Glutamatergic neuron (in vitro differentiated cells): Measurements from ENCODE around the gene GSTM2. TPM values are rescaled to one million over a fixed set of nuclear protein-coding genes. Genes with fewer than 3 reads are reported as not detected.

Experiments used
- DNase-seq: peaks from one replicate; pipeline ENCODE4 v3.0.0; 2022
- H3K27ac Mint-ChIP-seq: one replicate; pipeline ENCODE4 v1.8.0; 2020; ENCODE audit warnings: mild to moderate bottlenecking, mixed read lengths, inconsistent platforms; ENCODE audit not compliant: unreplicated experiment
- H3K27me3 Mint-ChIP-seq: one replicate; pipeline ENCODE4 v1.8.0; 2020; ENCODE audit warnings: mild to moderate bottlenecking, moderate library complexity, mixed read lengths, inconsistent platforms; ENCODE audit not compliant: unreplicated experiment
- H3K36me3 Mint-ChIP-seq: one replicate; pipeline ENCODE4 v1.8.0; 2020; ENCODE audit warnings: mild to moderate bottlenecking, mixed read lengths, inconsistent platforms; ENCODE audit not compliant: unreplicated experiment
- H3K4me1 Mint-ChIP-seq: one replicate; pipeline ENCODE4 v1.8.0; 2020; ENCODE audit warnings: mild to moderate bottlenecking, low read depth, mixed read lengths, inconsistent platforms; ENCODE audit not compliant: unreplicated experiment
- H3K4me3 Mint-ChIP-seq: one replicate; pipeline ENCODE4 v1.8.0; 2020; ENCODE audit warnings: mild to moderate bottlenecking, mixed read lengths, inconsistent platforms; ENCODE audit not compliant: unreplicated experiment
- H3K9me3 Mint-ChIP-seq: one replicate; pipeline ENCODE4 v1.8.0; 2020; ENCODE audit warnings: mild to moderate bottlenecking, moderate library complexity, mixed read lengths, inconsistent platforms; ENCODE audit not compliant: unreplicated experiment
- total RNA-seq: library from RNA; stranded (reverse); fragmentation: NEBNext Ultra II Directional; extraction: Animal tissue kit (Norgen Biotek cat#: 25700); gene quantifications from one replicate; pipeline ENCODE4 v1.2.1, GENCODE V29; 2021; ENCODE audit not compliant: unreplicated experiment
- TF ChIP-seq, protein P1 (sequence below): fragments of 200-600 bp; sonication (generic); IDR thresholded peaks from one replicate; pipeline ENCODE4 v1.5.0; 2021; ENCODE audit not compliant: partially characterized antibody, unreplicated experiment

The GSTM2 gene
- total RNA-seq, 1 donor from 2014 or later, result 33.6 TPM

DNA sequence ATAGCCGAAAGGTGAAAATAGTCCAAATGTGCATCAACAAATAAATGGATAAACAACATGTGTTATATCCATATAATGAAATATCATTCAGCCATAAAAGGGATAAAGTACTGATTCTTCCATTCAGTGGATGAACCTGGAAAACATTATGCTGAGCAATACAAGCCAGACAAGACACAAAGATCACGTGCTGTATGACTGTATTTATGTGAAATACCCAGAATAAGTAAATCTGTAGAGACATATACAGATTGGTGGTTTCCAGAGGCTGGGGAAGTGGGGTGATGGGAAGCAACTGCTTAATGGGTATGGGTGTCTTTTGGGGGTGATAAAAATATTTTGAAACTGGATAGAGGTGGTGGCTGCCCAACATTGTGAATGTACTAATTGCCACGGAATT, 25.2 kb upstream of the GSTM2 start:
- TF ChIP-seq, protein P1, sequence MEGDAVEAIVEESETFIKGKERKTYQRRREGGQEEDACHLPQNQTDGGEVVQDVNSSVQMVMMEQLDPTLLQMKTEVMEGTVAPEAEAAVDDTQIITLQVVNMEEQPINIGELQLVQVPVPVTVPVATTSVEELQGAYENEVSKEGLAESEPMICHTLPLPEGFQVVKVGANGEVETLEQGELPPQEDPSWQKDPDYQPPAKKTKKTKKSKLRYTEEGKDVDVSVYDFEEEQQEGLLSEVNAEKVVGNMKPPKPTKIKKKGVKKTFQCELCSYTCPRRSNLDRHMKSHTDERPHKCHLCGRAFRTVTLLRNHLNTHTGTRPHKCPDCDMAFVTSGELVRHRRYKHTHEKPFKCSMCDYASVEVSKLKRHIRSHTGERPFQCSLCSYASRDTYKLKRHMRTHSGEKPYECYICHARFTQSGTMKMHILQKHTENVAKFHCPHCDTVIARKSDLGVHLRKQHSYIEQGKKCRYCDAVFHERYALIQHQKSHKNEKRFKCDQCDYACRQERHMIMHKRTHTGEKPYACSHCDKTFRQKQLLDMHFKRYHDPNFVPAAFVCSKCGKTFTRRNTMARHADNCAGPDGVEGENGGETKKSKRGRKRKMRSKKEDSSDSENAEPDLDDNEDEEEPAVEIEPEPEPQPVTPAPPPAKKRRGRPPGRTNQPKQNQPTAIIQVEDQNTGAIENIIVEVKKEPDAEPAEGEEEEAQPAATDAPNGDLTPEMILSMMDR, result no peak
- Mint-ChIP-seq H3K4me3 (no peak overlapping the region), H3K9me3 (peaks cover 3% of the 10 kb centered on the region)

DNA sequence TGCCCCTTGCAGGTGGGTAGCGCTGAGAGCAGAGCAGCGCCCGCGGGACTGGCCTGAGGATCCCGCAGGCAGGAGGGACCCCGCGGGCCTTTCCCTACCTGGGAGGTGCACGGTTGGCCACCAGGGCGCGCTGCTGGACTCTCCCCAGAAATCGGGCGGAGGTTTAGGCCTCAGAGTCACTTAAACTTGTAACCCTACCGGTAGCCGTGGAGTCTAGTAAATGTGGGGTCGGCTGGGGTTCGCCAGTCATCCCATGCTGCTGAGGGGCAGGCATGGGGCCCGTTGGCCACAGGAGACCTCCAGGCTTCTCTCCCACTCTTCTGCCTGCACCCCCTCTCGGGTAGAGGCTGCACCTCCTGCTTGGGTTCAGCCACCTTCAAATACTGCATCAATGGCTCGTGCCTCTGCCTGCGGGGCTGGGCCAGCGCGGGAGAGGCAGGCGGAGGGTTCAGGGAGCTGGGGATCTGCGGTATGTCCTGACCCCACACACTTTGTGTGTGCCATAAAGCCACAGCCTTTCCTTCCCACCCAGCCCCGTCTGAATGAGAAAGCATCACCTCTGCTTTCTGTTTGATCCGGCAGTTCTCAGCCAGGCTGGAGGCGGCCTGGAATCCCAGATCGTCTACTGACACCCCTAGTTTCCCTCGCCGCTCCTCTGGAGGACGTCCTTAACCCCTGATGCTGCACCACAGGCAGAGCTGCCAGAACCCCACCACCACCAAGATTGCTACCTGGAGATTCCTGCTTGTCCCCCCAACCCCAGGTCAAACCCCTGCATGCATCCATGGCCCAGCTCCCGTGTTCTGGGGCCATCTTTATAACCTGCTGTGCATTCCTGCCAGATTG, 24.2 kb upstream of the GSTM2 start:
- no peak overlapping the region for H3K4me3 Mint-ChIP-seq
- H3K27ac Mint-ChIP-seq, result no peak overlapping the region
- H3K4me1 Mint-ChIP-seq, result peaks cover 7% of the 10 kb centered on the region
- peak; percentile 92 for DNase-seq
- H3K27me3 Mint-ChIP-seq, result peaks cover 3% of the 10 kb centered on the region
- no peaks in the 10 kb centered on the region for H3K36me3 Mint-ChIP-seq
- TF ChIP-seq, protein P1, result peak; percentile 85
- peaks cover 3% of the 10 kb centered on the region for H3K9me3 Mint-ChIP-seq

More for the DNA sequence above, 25.2 kb upstream of the GSTM2 start:
- no peaks in the 10 kb centered on the region for H3K36me3 Mint-ChIP-seq
- H3K4me1 Mint-ChIP-seq, result peaks cover 7% of the 10 kb centered on the region
- DNase-seq, result no peak
- peaks cover 3% of the 10 kb centered on the region for H3K27me3 Mint-ChIP-seq
- no peak overlapping the region for H3K27ac Mint-ChIP-seq

DNA sequence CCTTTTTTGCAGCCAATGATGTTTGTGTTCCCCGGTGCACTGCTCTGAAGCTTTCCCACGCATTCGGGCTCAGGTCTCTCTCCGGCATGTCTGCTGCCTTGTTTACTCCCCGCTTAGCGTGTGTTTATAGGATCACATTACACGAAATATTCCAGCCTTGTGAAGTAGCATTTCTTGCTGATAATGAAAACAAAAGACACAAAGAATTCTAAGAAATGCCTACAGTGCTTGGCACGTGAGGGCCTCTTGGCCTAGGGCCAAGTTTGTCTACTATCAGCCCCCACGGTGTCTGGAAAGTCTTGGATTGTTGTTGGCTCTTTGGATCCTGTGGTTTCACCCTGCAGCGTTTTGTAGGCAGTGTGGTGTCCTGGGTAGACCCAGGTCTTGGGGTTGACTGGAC, 23.2 kb upstream of the GSTM2 start:
- H3K36me3 Mint-ChIP-seq, result no peaks in the 10 kb centered on the region
- TF ChIP-seq, protein P1, result no peak
- no peak for DNase-seq
- peaks cover 3% of the 10 kb centered on the region for H3K9me3 Mint-ChIP-seq
- H3K4me1 Mint-ChIP-seq, result peaks cover 3% of the 10 kb centered on the region
- no peak overlapping the region for H3K27ac Mint-ChIP-seq
- no peak overlapping the region for H3K4me3 Mint-ChIP-seq
- peaks cover 3% of the 10 kb centered on the region for H3K27me3 Mint-ChIP-seq

DNA sequence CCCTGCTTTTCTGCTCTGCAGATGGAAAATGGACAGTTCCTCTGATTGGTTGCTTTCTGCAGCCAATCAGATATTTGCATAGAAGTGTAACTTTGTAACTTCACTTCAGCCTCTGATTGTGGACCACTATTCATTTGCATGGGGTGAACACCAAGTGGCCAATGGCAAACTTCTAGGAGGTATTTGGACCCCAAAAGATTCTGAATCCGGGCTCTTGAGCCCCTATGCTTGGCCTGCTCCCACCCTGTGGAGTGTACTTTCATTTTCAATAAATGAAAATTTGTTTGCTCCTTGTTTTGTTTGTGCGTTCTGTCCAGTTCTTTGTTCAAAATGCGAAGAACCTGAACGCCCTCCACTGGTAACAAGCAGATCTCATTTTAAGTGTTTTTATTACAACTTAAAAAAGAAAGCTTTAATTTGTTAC, 18.4 kb upstream of the GSTM2 start:
- Mint-ChIP-seq H3K4me3 (no peak overlapping the region), H3K4me1 (peaks cover 3% of the 10 kb centered on the region), H3K9me3 (peaks cover 4% of the 10 kb centered on the region), H3K27ac (no peak overlapping the region), H3K36me3 (no peaks in the 10 kb centered on the region), H3K27me3 (peaks cover 2% of the 10 kb centered on the region)
- no peak for DNase-seq
- TF ChIP-seq, protein P1, result no peak

DNA sequence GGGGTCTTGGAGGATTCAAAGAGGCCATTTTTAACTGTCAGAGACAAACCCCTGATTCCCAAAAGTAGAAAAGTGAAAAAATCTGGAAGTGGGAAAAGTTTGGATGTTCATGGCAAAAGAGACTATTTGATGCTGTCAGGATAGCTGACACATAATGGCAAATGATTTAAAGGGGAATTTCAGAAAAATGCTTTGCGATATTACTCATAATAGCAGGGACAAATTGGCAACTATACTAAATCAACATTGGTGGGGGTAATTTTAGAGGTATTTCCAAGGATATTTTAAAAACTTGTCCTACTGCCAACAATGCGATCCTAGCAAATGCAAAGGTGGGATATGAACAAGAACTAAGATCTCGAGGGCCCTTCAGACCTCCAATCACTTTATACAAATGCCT, 17.2 kb upstream of the GSTM2 start:
- Mint-ChIP-seq H3K9me3 (peaks cover 4% of the 10 kb centered on the region), H3K36me3 (no peaks in the 10 kb centered on the region), H3K4me3 (no peak overlapping the region), H3K27ac (no peak overlapping the region), H3K27me3 (peaks cover 6% of the 10 kb centered on the region), H3K4me1 (peaks cover 3% of the 10 kb centered on the region)
- no peak for DNase-seq
- TF ChIP-seq, protein P1, result no peak
